ENCODE data around the gene DNAH10. TPM values are rescaled to one million over a fixed set of nuclear protein-coding genes. Genes with fewer than 3 reads are reported as not detected.

Gene DNAH10
- total and polyA plus RNA-seq, 2 experiments from 2014 or later: 0.11 to 0.44 TPM

DNA sequence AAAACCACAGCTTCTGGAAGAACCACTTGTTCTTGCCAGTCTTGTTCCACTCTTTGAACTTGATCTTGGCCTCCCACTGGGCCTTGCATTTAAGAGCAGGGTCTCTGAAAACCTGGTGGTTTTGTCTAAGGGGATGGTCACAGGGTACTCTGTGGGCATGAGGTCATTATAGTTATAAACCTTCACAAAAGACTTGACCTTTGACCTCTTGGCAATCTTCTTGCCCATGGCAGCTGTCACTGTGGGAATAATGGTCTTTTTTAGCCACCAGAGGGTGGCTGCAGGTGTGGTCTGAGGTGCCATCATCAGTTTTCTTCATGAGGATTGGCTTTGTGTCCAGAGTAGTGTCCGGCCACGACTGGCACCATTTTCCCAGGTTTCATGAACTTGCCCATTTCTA lies 40.9 kb upstream of the DNAH10 start:
- TF ChIP-seq EZH2phosphoT487 (IDR thresholded peaks at IDR 0.05; ENCODE audit: insufficient read depth, low read depth) (no peak), EZH2 (IDR thresholded peaks at IDR 0.05; ENCODE audit: insufficient read depth, poor library complexity, severe bottlenecking) (no peak)
- no peak overlapping the region for H3K4me2 ChIP-seq (ENCODE audit: unreplicated experiment)
- H3K27me3 ChIP-seq (replicated peaks; ENCODE audit: insufficient read depth): no peaks in the 10 kb centered on the region
- no peak overlapping the region for H3K27ac ChIP-seq
- H2AFZ ChIP-seq: no peak overlapping the region
- no peaks in the 10 kb centered on the region for H3K4me1 ChIP-seq (ENCODE audit: insufficient read depth)
- no peaks in the 10 kb centered on the region for H3F3A ChIP-seq (ENCODE audit: insufficient read depth)
- DNase-seq: no peak
- WGBS, 2 experiments (ENCODE audit: low coverage in 1 of 2, low lambda C conversion rate in 2 of 2, missing lambda C conversion rate in 2 of 2): 94% methylated on average over 2 of the region's 2 CpGs
- in situ Hi-C loops (cut with MboI): no loop called here
- peaks cover 18% of the 10 kb centered on the region for H3K36me3 ChIP-seq (ENCODE audit: low read depth)
- peaks cover 26% of the 10 kb centered on the region for H3K79me2 ChIP-seq (ENCODE audit: insufficient read depth)
- H3K9ac ChIP-seq: no peak overlapping the region
- H4K20me1 ChIP-seq (ENCODE audit: insufficient read depth): no peaks in the 10 kb centered on the region
- no peaks in the 10 kb centered on the region for H3K9me3 ChIP-seq (ENCODE audit: low read depth)
- H3K9me2 ChIP-seq (ENCODE audit: insufficient read depth): no peaks in the 10 kb centered on the region
- no peak overlapping the region for H3K4me3 ChIP-seq

- Histone ChIP-seq H3F3A (ENCODE audit: insufficient read depth) (no peaks in the 10 kb centered on the region), H3K79me2 (ENCODE audit: insufficient read depth) (peaks cover 13% of the 10 kb centered on the region), H3K9me2 (ENCODE audit: insufficient read depth) (no peaks in the 10 kb centered on the region), H3K36me3 (ENCODE audit: low read depth) (peaks cover 30% of the 10 kb centered on the region), H3K9ac (no peak overlapping the region), H2AFZ (no peak overlapping the region), H3K4me3 (no peak overlapping the region), H4K20me1 (ENCODE audit: insufficient read depth) (no peaks in the 10 kb centered on the region), H3K27ac (no peak overlapping the region), H3K9me3 (ENCODE audit: low read depth) (no peaks in the 10 kb centered on the region), H3K4me2 (ENCODE audit: unreplicated experiment) (no peak overlapping the region), H3K4me1 (ENCODE audit: insufficient read depth) (no peaks in the 10 kb centered on the region), H3K27me3 (replicated peaks; ENCODE audit: insufficient read depth) (no peaks in the 10 kb centered on the region)
- in situ Hi-C loops (cut with MboI): no loop called here
- no peak for DNase-seq
- TF ChIP-seq EZH2phosphoT487 (IDR thresholded peaks at IDR 0.05; ENCODE audit: insufficient read depth, low read depth) (no peak), EZH2 (IDR thresholded peaks at IDR 0.05; ENCODE audit: insufficient read depth, poor library complexity, severe bottlenecking) (no peak)
- 92 to 95% methylated on average over 8 of the region's 8 CpGs for WGBS, 2 experiments (ENCODE audit: low coverage in 1 of 2, low lambda C conversion rate in 2 of 2, missing lambda C conversion rate in 2 of 2)
Observed at GRCh38 chr12:123723011-123723410, 39.1 kb upstream of the DNAH10 start.

- Histone ChIP-seq H3K9me3 (ENCODE audit: low read depth) (no peaks in the 10 kb centered on the region), H3K79me2 (ENCODE audit: insufficient read depth) (peaks cover 8% of the 10 kb centered on the region; the same call in 1 of the 2 replicates), H4K20me1 (ENCODE audit: insufficient read depth) (no peaks in the 10 kb centered on the region), H3F3A (ENCODE audit: insufficient read depth) (no peaks in the 10 kb centered on the region), H3K4me1 (ENCODE audit: insufficient read depth) (no peaks in the 10 kb centered on the region), H3K4me2 (ENCODE audit: unreplicated experiment) (no peak overlapping the region), H2AFZ (no peak overlapping the region), H3K9ac (no peak overlapping the region), H3K27ac (no peak overlapping the region), H3K27me3 (replicated peaks; ENCODE audit: insufficient read depth) (no peaks in the 10 kb centered on the region), H3K4me3 (no peak overlapping the region), H3K9me2 (ENCODE audit: insufficient read depth) (no peaks in the 10 kb centered on the region), H3K36me3 (ENCODE audit: low read depth) (peaks cover 30% of the 10 kb centered on the region)
- TF ChIP-seq EZH2phosphoT487 (IDR thresholded peaks at IDR 0.05; ENCODE audit: insufficient read depth, low read depth) (no peak), EZH2 (IDR thresholded peaks at IDR 0.05; ENCODE audit: insufficient read depth, poor library complexity, severe bottlenecking) (no peak)
- in situ Hi-C loops (cut with MboI): no loop called here
- no peak for DNase-seq
- 94 to 95% methylated on average over 5 of the region's 5 CpGs for WGBS, 2 experiments (ENCODE audit: low coverage in 1 of 2, low lambda C conversion rate in 2 of 2, missing lambda C conversion rate in 2 of 2)
Observed at GRCh38 chr12:123723765-123724164, 38.3 kb upstream of the DNAH10 start.

- Histone ChIP-seq H3K4me1 (ENCODE audit: insufficient read depth) (no peaks in the 10 kb centered on the region), H3K9ac (no peak overlapping the region), H3K36me3 (ENCODE audit: low read depth) (peaks cover 33% of the 10 kb centered on the region), H3F3A (ENCODE audit: insufficient read depth) (no peaks in the 10 kb centered on the region), H3K27me3 (replicated peaks; ENCODE audit: insufficient read depth) (no peaks in the 10 kb centered on the region), H3K27ac (no peak overlapping the region), H3K9me3 (ENCODE audit: low read depth) (no peaks in the 10 kb centered on the region), H3K79me2 (ENCODE audit: insufficient read depth) (no peaks in the 10 kb centered on the region), H2AFZ (no peak overlapping the region), H4K20me1 (ENCODE audit: insufficient read depth) (no peaks in the 10 kb centered on the region), H3K9me2 (ENCODE audit: insufficient read depth) (no peaks in the 10 kb centered on the region), H3K4me3 (no peak overlapping the region), H3K4me2 (ENCODE audit: unreplicated experiment) (no peak overlapping the region)
- DNase-seq: no peak
- no peak for TF ChIP-seq EZH2phosphoT487 (IDR thresholded peaks at IDR 0.05; ENCODE audit: insufficient read depth, low read depth)
- TF ChIP-seq EZH2 (IDR thresholded peaks at IDR 0.05; ENCODE audit: insufficient read depth, poor library complexity, severe bottlenecking): no peak
- in situ Hi-C loops (cut with MboI): no loop called here
- 81 to 84% methylated on average over 2 of the region's 2 CpGs for WGBS, 2 experiments (ENCODE audit: low coverage in 1 of 2, low lambda C conversion rate in 2 of 2, missing lambda C conversion rate in 2 of 2)
Observed at GRCh38 chr12:123726244-123726643, 35.9 kb upstream of the DNAH10 start.

- Histone ChIP-seq H3K36me3 (ENCODE audit: low read depth) (peaks cover 33% of the 10 kb centered on the region), H3K27ac (no peak overlapping the region), H3K9ac (no peak overlapping the region), H3K4me2 (ENCODE audit: unreplicated experiment) (no peak overlapping the region), H3K4me3 (no peak overlapping the region), H3K9me2 (ENCODE audit: insufficient read depth) (no peaks in the 10 kb centered on the region), H2AFZ (no peak overlapping the region), H3F3A (ENCODE audit: insufficient read depth) (no peaks in the 10 kb centered on the region), H3K27me3 (replicated peaks; ENCODE audit: insufficient read depth) (no peaks in the 10 kb centered on the region), H4K20me1 (ENCODE audit: insufficient read depth) (no peaks in the 10 kb centered on the region), H3K79me2 (ENCODE audit: insufficient read depth) (no peaks in the 10 kb centered on the region), H3K4me1 (ENCODE audit: insufficient read depth) (no peaks in the 10 kb centered on the region), H3K9me3 (ENCODE audit: low read depth) (no peaks in the 10 kb centered on the region)
- in situ Hi-C loops (cut with MboI): no loop called here
- WGBS, 2 experiments (ENCODE audit: low coverage in 1 of 2, low lambda C conversion rate in 2 of 2, missing lambda C conversion rate in 2 of 2): 77 to 82% methylated on average over 2 of the region's 2 CpGs
- TF ChIP-seq EZH2 (IDR thresholded peaks at IDR 0.05; ENCODE audit: insufficient read depth, poor library complexity, severe bottlenecking): no peak
- TF ChIP-seq EZH2phosphoT487 (IDR thresholded peaks at IDR 0.05; ENCODE audit: insufficient read depth, low read depth): no peak
- DNase-seq: no peak
Observed at GRCh38 chr12:123726962-123727361, 35.1 kb upstream of the DNAH10 start.
